OCI-LY1 (cell line): ENCODE measurements around the gene OXCT1.

Source experiments
- H2AFZ ChIP-seq: fragments of 200-600 bp; sonication (generic), shearing (Covaris generic); 2 replicates; pipeline ENCODE4 v1.6.0; 2014; ENCODE audit warnings: antibody characterized with exemption, mild to moderate bottlenecking, low read length
- H3F3A ChIP-seq: fragments of 200-600 bp; sonication (generic), shearing (Covaris generic); 2 replicates; pipeline ENCODE4 v1.6.0; 2014; ENCODE audit warnings: mild to moderate bottlenecking, antibody characterized with exemption, low read length, moderate library complexity; ENCODE audit not compliant: insufficient read depth
- H3K27ac ChIP-seq: fragments of 200-600 bp; sonication (generic); 2 replicates; pipeline ENCODE4 v1.5.1; 2014; ENCODE audit warnings: low read length, mixed run types, mild to moderate bottlenecking, low read depth; ENCODE audit not compliant: poor library complexity, severe bottlenecking
- H3K27me3 ChIP-seq: fragments of 200-600 bp; sonication (generic); 2 replicates; pipeline ENCODE4 v1.6.0; 2014; ENCODE audit warnings: antibody characterized with exemption, mild to moderate bottlenecking, low read length, moderate library complexity; ENCODE audit not compliant: insufficient read depth
- H3K36me3 ChIP-seq: fragments of 200-600 bp; sonication (generic); 2 replicates; pipeline ENCODE4 v1.6.1; 2014; ENCODE audit warnings: mild to moderate bottlenecking, antibody characterized with exemption, low read length, moderate library complexity, mixed read lengths; ENCODE audit not compliant: insufficient read depth
- H3K4me1 ChIP-seq: fragments of 200-600 bp; sonication (generic); 2 replicates; pipeline ENCODE4 v1.5.1; 2014; ENCODE audit warnings: mild to moderate bottlenecking, low read length, moderate library complexity; ENCODE audit not compliant: insufficient read depth, severe bottlenecking
- H3K4me2 ChIP-seq: fragments of 200-600 bp; sonication (generic), shearing (Covaris generic); 2 replicates; pipeline ENCODE4 v1.6.1; 2014; ENCODE audit warnings: low read length
- H3K4me3 ChIP-seq: fragments of 200-600 bp; sonication (generic); 2 replicates; pipeline ENCODE4 v1.5.1; 2014; ENCODE audit warnings: low read length, low read depth, mild to moderate bottlenecking, mixed read lengths; ENCODE audit not compliant: poor library complexity, severe bottlenecking
- H3K79me2 ChIP-seq: fragments of 200-600 bp; shearing (Covaris generic); 2 replicates; pipeline ENCODE4 v1.6.1; 2016; ENCODE audit warnings: mixed run types, low read length, mixed read lengths; ENCODE audit not compliant: insufficient read depth
- H3K9ac ChIP-seq: fragments of 200-600 bp; sonication (generic), shearing (Covaris generic); 2 replicates; pipeline ENCODE4 v1.6.1; 2014; ENCODE audit warnings: mild to moderate bottlenecking, low read length, mixed read lengths
- H3K9me2 ChIP-seq: fragments of 200-600 bp; sonication (generic), shearing (Covaris generic); 2 replicates; pipeline ENCODE4 v1.6.1; 2014; ENCODE audit warnings: low read depth, mild to moderate bottlenecking, low read length, mixed read lengths
- H3K9me3 ChIP-seq: fragments of 200-600 bp; shearing (Covaris generic); 2 replicates; pipeline ENCODE4 v1.6.1; 2014; ENCODE audit warnings: low read length, mixed read lengths
- H4K20me1 ChIP-seq: fragments of 200-600 bp; sonication (generic), shearing (Covaris generic); 2 replicates; pipeline ENCODE4 v1.6.0; 2016; ENCODE audit warnings: mild to moderate bottlenecking, low read length; ENCODE audit not compliant: insufficient read depth
- EZH2 ChIP-seq: fragments of 200-600 bp; sonication (generic), shearing (Covaris generic); IDR thresholded peaks from 2 replicates; pipeline ENCODE4 v1.8.0; 2017; ENCODE audit warnings: borderline replicate concordance, mixed run types, mild to moderate bottlenecking, antibody characterized with exemption, low read length, moderate library complexity, mixed read lengths
- TF ChIP-seq, protein P1 (sequence below): fragments of 200-600 bp; sonication (generic), shearing (Covaris generic); IDR thresholded peaks from 2 replicates; pipeline ENCODE4 v1.5.1; 2017; ENCODE audit warnings: mild to moderate bottlenecking, antibody characterized with exemption, low read length, moderate library complexity, mixed read lengths

Gene OXCT1

DNA sequence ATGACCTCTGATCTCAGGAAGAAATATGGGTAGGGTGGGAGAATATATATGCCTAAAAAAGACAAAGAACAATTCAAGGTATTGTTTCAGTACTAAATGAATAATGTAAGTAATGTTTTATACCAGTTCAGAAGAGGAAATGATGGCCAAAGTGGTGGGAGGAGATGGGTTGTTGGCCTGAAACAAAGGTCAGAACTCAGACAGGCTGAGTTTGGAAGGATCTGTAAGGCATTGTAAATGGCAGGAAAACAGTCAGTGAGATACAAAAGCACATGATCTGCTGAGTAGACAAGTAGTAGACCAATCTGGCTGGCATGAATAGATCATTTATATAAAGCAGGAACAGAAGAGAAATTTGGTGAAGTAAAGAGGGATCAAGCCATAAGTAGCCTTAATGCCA is 184.0 kb downstream of the OXCT1 start:
- H3K9me2 ChIP-seq = no peaks in the 10 kb centered on the region
- H3K9ac ChIP-seq = no peak overlapping the region
- H3K27me3 ChIP-seq = no peaks in the 10 kb centered on the region
- H3F3A ChIP-seq = no peaks in the 10 kb centered on the region
- H3K4me2 ChIP-seq = no peak overlapping the region
- no peaks in the 10 kb centered on the region for H3K36me3 ChIP-seq
- no peak overlapping the region for H2AFZ ChIP-seq
- H3K79me2 ChIP-seq = no peaks in the 10 kb centered on the region
- no peaks in the 10 kb centered on the region for H3K9me3 ChIP-seq
- no peak overlapping the region for H3K4me3 ChIP-seq
- no peaks in the 10 kb centered on the region for H4K20me1 ChIP-seq
- no peak for TF ChIP-seq EZH2
- TF ChIP-seq, protein P1, sequence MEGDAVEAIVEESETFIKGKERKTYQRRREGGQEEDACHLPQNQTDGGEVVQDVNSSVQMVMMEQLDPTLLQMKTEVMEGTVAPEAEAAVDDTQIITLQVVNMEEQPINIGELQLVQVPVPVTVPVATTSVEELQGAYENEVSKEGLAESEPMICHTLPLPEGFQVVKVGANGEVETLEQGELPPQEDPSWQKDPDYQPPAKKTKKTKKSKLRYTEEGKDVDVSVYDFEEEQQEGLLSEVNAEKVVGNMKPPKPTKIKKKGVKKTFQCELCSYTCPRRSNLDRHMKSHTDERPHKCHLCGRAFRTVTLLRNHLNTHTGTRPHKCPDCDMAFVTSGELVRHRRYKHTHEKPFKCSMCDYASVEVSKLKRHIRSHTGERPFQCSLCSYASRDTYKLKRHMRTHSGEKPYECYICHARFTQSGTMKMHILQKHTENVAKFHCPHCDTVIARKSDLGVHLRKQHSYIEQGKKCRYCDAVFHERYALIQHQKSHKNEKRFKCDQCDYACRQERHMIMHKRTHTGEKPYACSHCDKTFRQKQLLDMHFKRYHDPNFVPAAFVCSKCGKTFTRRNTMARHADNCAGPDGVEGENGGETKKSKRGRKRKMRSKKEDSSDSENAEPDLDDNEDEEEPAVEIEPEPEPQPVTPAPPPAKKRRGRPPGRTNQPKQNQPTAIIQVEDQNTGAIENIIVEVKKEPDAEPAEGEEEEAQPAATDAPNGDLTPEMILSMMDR = no peak
- H3K4me1 ChIP-seq = no peaks in the 10 kb centered on the region
- H3K27ac ChIP-seq = no peak overlapping the region

DNA sequence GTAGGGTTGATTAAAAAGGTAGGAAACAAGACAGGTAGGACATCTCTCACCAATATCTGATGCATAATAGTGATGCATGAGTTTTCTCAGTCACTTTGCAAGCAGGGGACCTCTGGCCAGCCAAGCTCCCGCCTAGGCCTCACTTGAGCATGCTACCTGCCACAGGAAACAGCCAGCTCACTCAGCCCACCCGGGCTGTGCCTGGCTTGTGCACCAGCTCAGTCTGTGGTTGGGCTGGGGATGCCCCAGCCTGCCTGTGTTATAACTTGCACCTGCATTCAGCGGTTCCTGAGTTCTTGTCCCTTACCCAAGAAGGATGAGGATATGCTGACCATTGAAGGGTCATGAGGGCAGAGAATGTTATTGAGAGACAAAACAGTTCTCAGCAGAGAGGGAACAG is 187.0 kb downstream of the OXCT1 start:
- Histone ChIP-seq H3K9me3 (no peaks in the 10 kb centered on the region; the same call in 1 of the 2 replicates), H3K79me2 (no peaks in the 10 kb centered on the region), H3K36me3 (no peaks in the 10 kb centered on the region), H3K4me2 (no peak overlapping the region), H3K27ac (no peak overlapping the region), H3K9me2 (no peaks in the 10 kb centered on the region), H3K9ac (no peak overlapping the region), H3K27me3 (no peaks in the 10 kb centered on the region), H4K20me1 (no peaks in the 10 kb centered on the region), H2AFZ (no peak overlapping the region), H3K4me3 (no peak overlapping the region), H3F3A (no peaks in the 10 kb centered on the region), H3K4me1 (no peaks in the 10 kb centered on the region)
- TF ChIP-seq, protein P1 = no peak
- no peak for TF ChIP-seq EZH2

DNA sequence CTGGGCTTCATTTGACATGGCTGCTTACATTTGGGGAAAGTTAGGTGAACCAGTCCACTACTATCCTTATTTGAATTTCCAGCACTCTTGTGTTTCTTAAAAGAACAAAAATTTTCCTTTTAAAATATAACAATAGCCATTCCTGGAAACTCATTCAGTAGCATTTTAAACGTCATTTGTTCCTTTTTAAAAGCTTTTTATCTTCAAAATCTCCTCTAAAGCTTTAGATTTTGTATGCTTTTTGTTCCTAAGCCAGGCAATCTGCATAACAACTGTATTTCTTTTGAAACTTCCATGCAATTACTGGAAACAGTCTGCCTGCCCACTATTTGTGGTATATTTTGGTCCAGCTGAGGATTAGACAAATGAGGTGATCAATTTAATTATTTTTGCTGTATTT is 187.6 kb downstream of the OXCT1 start:
- Histone ChIP-seq H3K4me1 (no peaks in the 10 kb centered on the region), H3K9ac (no peak overlapping the region), H3K79me2 (no peaks in the 10 kb centered on the region), H3K27ac (no peak overlapping the region), H4K20me1 (no peaks in the 10 kb centered on the region), H3K27me3 (no peaks in the 10 kb centered on the region), H3K4me3 (no peak overlapping the region), H3F3A (no peaks in the 10 kb centered on the region), H3K4me2 (no peak overlapping the region), H3K36me3 (no peaks in the 10 kb centered on the region), H2AFZ (no peak overlapping the region), H3K9me3 (no peaks in the 10 kb centered on the region; the same call in 1 of the 2 replicates), H3K9me2 (no peaks in the 10 kb centered on the region)
- no peak for TF ChIP-seq EZH2

DNA sequence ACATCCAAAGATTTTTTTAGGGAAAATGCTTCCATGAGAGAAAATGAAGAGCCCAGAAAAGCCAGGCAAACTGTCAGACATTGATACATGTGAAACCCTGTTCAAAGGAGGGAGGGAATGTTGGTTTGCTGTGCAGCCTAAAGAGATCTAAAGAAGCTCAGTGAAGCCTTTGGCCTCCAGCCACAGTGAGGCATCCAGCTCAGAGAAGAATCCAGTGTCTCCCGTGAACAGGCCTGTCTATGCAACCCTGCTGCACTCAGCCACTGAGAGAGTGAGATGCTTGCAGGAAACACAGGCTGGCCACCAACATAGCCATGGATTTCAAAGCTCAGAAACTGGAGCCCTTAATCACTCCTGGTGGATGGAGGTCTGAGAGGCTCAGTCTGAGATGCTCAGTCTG is 188.4 kb downstream of the OXCT1 start:
- Histone ChIP-seq H3K9me2 (no peaks in the 10 kb centered on the region), H4K20me1 (no peaks in the 10 kb centered on the region), H3K36me3 (no peaks in the 10 kb centered on the region), H3K4me3 (no peak overlapping the region), H3K27ac (no peak overlapping the region), H3K9me3 (no peaks in the 10 kb centered on the region; the same call in 1 of the 2 replicates), H3F3A (no peaks in the 10 kb centered on the region), H3K79me2 (no peaks in the 10 kb centered on the region), H3K4me1 (no peaks in the 10 kb centered on the region), H3K27me3 (no peaks in the 10 kb centered on the region), H3K9ac (no peak overlapping the region), H3K4me2 (no peak overlapping the region), H2AFZ (no peak overlapping the region)
- TF ChIP-seq EZH2 = no peak
- TF ChIP-seq, protein P1 = no peak
